ENCODE results near the gene CKM. TPM values are rescaled to one million over a fixed set of nuclear protein-coding genes. Genes with fewer than 3 reads are reported as not detected.
"Not testable (repeated sequence)": the region's sequence is repeated elsewhere in the genome, so short reads cannot be mapped to it uniquely, and the experiment has no call there.

Gene CKM
- total RNA-seq, 1 donor from 2014 or later = not detected

- TF ChIP-seq CTCF (conservative IDR thresholded peaks at IDR 0.05; ENCODE audit: low read depth, low read length) = no peak
- DNase-seq (ENCODE audit: low read depth) = no peak
- no peak overlapping the region for H3K4me3 ChIP-seq (ENCODE audit: low read depth, low read length)
Measured at GRCh38 chr19:45344621-45345505, 22.2 kb upstream of the CKM start.

GRCh38 chr19:45342911-45343310 lies 20.2 kb upstream of the CKM start:
- H3K4me3 ChIP-seq (ENCODE audit: low read depth, low read length) = no peak overlapping the region
- TF ChIP-seq CTCF (conservative IDR thresholded peaks at IDR 0.05; ENCODE audit: low read depth, low read length) = no peak
- no peak for DNase-seq (ENCODE audit: low read depth)

GRCh38 chr19:45340899-45341453 lies 18.3 kb upstream of the CKM start:
- peak overlapping the region; percentile 37 for H3K4me3 ChIP-seq (ENCODE audit: low read depth, low read length)
- TF ChIP-seq CTCF (conservative IDR thresholded peaks at IDR 0.05; ENCODE audit: low read depth, low read length) = no peak
- DNase-seq (ENCODE audit: low read depth) = no peak

- TF ChIP-seq CTCF (conservative IDR thresholded peaks at IDR 0.05; ENCODE audit: low read depth, low read length) = no peak
- DNase-seq (ENCODE audit: low read depth) = no peak
- H3K4me3 ChIP-seq (ENCODE audit: low read depth, low read length) = peak within 1 kb of the TSS; percentile 37
Measured at GRCh38 chr19:45340232-45340898, 17.7 kb upstream of the CKM start, which contains the start of gene KLC3. TSS of gene KLC3 (plus strand) at chr19:45340750. CDS start at chr19:45345542, 4,792 bp downstream.

- no peak for DNase-seq (ENCODE audit: low read depth)
- no peak overlapping the region for H3K4me3 ChIP-seq (ENCODE audit: low read depth, low read length)
- no peak for TF ChIP-seq CTCF (conservative IDR thresholded peaks at IDR 0.05; ENCODE audit: low read depth, low read length)
Measured at GRCh38 chr19:45339629-45340028, 17.0 kb upstream of the CKM start.

GRCh38 chr19:45336696-45337251 lies 14.1 kb upstream of the CKM start:
- DNase-seq (ENCODE audit: low read depth) = no peak
- no peak overlapping the region for H3K4me3 ChIP-seq (ENCODE audit: low read depth, low read length)
- no peak for TF ChIP-seq CTCF (conservative IDR thresholded peaks at IDR 0.05; ENCODE audit: low read depth, low read length)

- not testable (repeated sequence) for H3K4me3 ChIP-seq (ENCODE audit: low read depth, low read length); DNase-seq (ENCODE audit: low read depth)
Measured at GRCh38 chr19:45334881-45335280, 12.2 kb upstream of the CKM start.
